Endothelial cell of umbilical vein (primary cell): ENCODE data around the gene SNX5. TPM values are rescaled to one million over a fixed set of nuclear protein-coding genes. Genes with fewer than 3 reads are reported as not detected.
A peak's percentile ranks its signal among the peaks of the same experiment; 100 is the strongest.

Experiments used
- BruUV-seq: library from RNA; stranded (reverse); fragments of 400-500 nt; replicated peaks from 2 replicates; lab custom pipeline; 2021; lab: Mats Ljungman, UMichigan
- CTCF ChIA-PET: fragments of 300-600, 350-600 bp; sonication (Branson Sonifier 250); formaldehyde crosslinking; loops from one replicate; lab custom pipeline; 2021; ENCODE audit warnings: antibody characterized with exemption, inconsistent platforms; lab: Charles Lee
- POLR2A ChIA-PET: fragments of 300-600, 350-600 bp; sonication (Branson Sonifier 250); formaldehyde crosslinking; loops from one replicate; lab custom pipeline; 2021; ENCODE audit warnings: antibody characterized with exemption, inconsistent platforms; lab: Charles Lee
- DNase-seq: peaks from one replicate; pipeline ENCODE4 v3.0.0-alpha.2; 2011; ENCODE audit warnings: low read depth, low spot score
- FAIRE-seq: peaks from 2 replicates; lab custom pipeline; 2011; peaks lifted over from hg19 to GRCh38; lab: Jason Lieb, UNC
- H2AFZ ChIP-seq: 2 replicates; pipeline ENCODE4 v1.6.0; 2012; ENCODE audit warnings: low read depth, low read length, control low read depth, inconsistent platforms
- H3K27ac ChIP-seq: 2 replicates; pipeline ENCODE4 v1.5.1; 2011; ENCODE audit warnings: low read depth, mild to moderate bottlenecking, control low read depth, low read length, moderate library complexity; ENCODE audit not compliant: insufficient read depth
- H3K27me3 ChIP-seq, 2 experiments: 2 replicates each; pipeline versions ENCODE4 v1.6.0 to v1.6.1; 2011; ENCODE audit warnings: low read length in 2 of 2, mixed read lengths in 1 of 2; ENCODE audit not compliant: control insufficient read depth in 2 of 2, insufficient read depth in 2 of 2
- H3K36me3 ChIP-seq, 2 experiments: 2 replicates in 1 of 2; 3 replicates in 1 of 2; pipeline ENCODE4 v1.5.1; 2011; ENCODE audit warnings: low read length in 2 of 2, mild to moderate bottlenecking in 1 of 2, moderate library complexity in 1 of 2; ENCODE audit not compliant: control insufficient read depth in 2 of 2, insufficient read depth in 2 of 2; ENCODE audit errors: extremely low read depth in 1 of 2
- H3K4me1 ChIP-seq: 3 replicates; pipeline ENCODE4 v1.5.1; 2011; ENCODE audit warnings: mild to moderate bottlenecking, low read length; ENCODE audit not compliant: control insufficient read depth, insufficient read depth; ENCODE audit errors: extremely low read depth
- H3K4me2 ChIP-seq: 2 replicates; pipeline ENCODE4 v1.6.1; 2011; ENCODE audit warnings: low read length, control low read depth, mixed read lengths; ENCODE audit not compliant: insufficient read depth
- H3K4me3 ChIP-seq, 3 experiments: fragments of 200-600 bp in 1 of 3; sonication (generic), shearing (Covaris generic) in 1 of 3; replicated peaks in 1 of 3; 2 replicates each; pipeline ENCODE4 v1.5.1; 2011 to 2016; ENCODE audit warnings: control low read depth in 3 of 3, low read length in 3 of 3, mild to moderate bottlenecking in 2 of 3, inconsistent platforms in 1 of 3, low read depth in 1 of 3, moderate library complexity in 1 of 3; ENCODE audit not compliant: insufficient read depth in 1 of 3
- H3K79me2 ChIP-seq: 2 replicates; pipeline ENCODE4 v1.6.0; 2012; ENCODE audit warnings: low read length, inconsistent platforms; ENCODE audit not compliant: control insufficient read depth, insufficient read depth
- H3K9ac ChIP-seq: replicated peaks from 2 replicates; pipeline ENCODE3; 2011; ENCODE audit warnings: low read length, control low read depth; ENCODE audit not compliant: insufficient read depth; ENCODE audit errors: extremely low read depth
- H3K9me1 ChIP-seq: replicated peaks from 3 replicates; pipeline ENCODE4 v1.6.0; 2011; ENCODE audit warnings: mild to moderate bottlenecking, low read length; ENCODE audit not compliant: control insufficient read depth, insufficient read depth; ENCODE audit errors: extremely low read depth
- H3K9me3 ChIP-seq: replicated peaks from 2 replicates; pipeline ENCODE4 v1.5.1; 2012; ENCODE audit warnings: low read length, inconsistent platforms; ENCODE audit not compliant: control insufficient read depth, insufficient read depth
- H4K20me1 ChIP-seq: replicated peaks from 2 replicates; pipeline ENCODE3; 2011; ENCODE audit warnings: mild to moderate bottlenecking, low read length; ENCODE audit not compliant: control insufficient read depth, insufficient read depth; ENCODE audit errors: extremely low read depth
- CTCF ChIP-seq, 2 donors: IDR thresholded peaks; 1 replicate in 1 of 2; 2 replicates in 1 of 2; pipeline ENCODE4 v1.5.1; 2011; ENCODE audit warnings: low read length in 2 of 2, mild to moderate bottlenecking in 2 of 2, moderate library complexity in 2 of 2, control low read depth in 1 of 2, inconsistent platforms in 1 of 2, low read depth in 1 of 2; ENCODE audit not compliant: insufficient read depth in 1 of 2; ENCODE audit errors: extremely low read depth in 1 of 2
- EZH2 ChIP-seq: IDR thresholded peaks from 2 replicates; pipeline ENCODE4 v1.6.1; 2012; ENCODE audit warnings: borderline replicate concordance, low read depth, mild to moderate bottlenecking, moderate library complexity, low read length, inconsistent platforms; ENCODE audit not compliant: severe bottlenecking
- FOS ChIP-seq: IDR thresholded peaks from 2 replicates; pipeline ENCODE4 v1.6.1; 2011; ENCODE audit warnings: mild to moderate bottlenecking, low read length, moderate library complexity, borderline replicate concordance; ENCODE audit not compliant: insufficient read depth
- MAX ChIP-seq: IDR thresholded peaks from 2 replicates; pipeline ENCODE4 v1.6.1; 2011; ENCODE audit not compliant: insufficient read depth, insufficient read length
- POLR2A ChIP-seq: IDR thresholded peaks from 2 replicates; pipeline ENCODE4 v1.6.1; 2012; ENCODE audit warnings: low read depth, mild to moderate bottlenecking, control low read depth, low read length
- POLR2AphosphoS5 ChIP-seq: IDR thresholded peaks from 2 replicates; pipeline ENCODE4 v1.6.1; 2012; ENCODE audit warnings: low read depth, mild to moderate bottlenecking, control low read depth, low read length, moderate library complexity; ENCODE audit not compliant: insufficient read depth
- dilution Hi-C: fragments of 300-500 bp; cut with MboI; formaldehyde crosslinking; loops from one replicate; pipeline ENCODE4 v1.15.0; 2019; ENCODE audit warnings: low sequenced_read_pairs; ENCODE audit not compliant: extremely low pct_ligation_motif_present
- intact Hi-C: fragments of 100-400 bp; cut with micrococcal nuclease; formaldehyde crosslinking; loops from one replicate; pipeline ENCODE4 v1.10.0; 2022
- polyA plus RNA-seq, 4 experiments: library from polyadenylated mRNA; depleted of rRNA in 3 of 4; stranded (reverse) in 3 of 4; unstranded in 1 of 4; fragments of >200 nt; gene quantifications; 2 replicates each; pipeline versions ENCODE4 v1.2.1 to v1.2.3, GENCODE V29; 2011 to 2012; ENCODE audit warnings: missing spikeins in 1 of 4
- total RNA-seq: library from RNA; stranded (reverse); gene quantifications from 2 replicates; pipeline ENCODE4 v1.2.3, GENCODE V29; 2021

Gene SNX5
- total and polyA plus RNA-seq, 2 donors (not counting 3 experiments of a cell fraction or from before 2014, with no cell fraction given): 76.2 to 121 TPM

DNA sequence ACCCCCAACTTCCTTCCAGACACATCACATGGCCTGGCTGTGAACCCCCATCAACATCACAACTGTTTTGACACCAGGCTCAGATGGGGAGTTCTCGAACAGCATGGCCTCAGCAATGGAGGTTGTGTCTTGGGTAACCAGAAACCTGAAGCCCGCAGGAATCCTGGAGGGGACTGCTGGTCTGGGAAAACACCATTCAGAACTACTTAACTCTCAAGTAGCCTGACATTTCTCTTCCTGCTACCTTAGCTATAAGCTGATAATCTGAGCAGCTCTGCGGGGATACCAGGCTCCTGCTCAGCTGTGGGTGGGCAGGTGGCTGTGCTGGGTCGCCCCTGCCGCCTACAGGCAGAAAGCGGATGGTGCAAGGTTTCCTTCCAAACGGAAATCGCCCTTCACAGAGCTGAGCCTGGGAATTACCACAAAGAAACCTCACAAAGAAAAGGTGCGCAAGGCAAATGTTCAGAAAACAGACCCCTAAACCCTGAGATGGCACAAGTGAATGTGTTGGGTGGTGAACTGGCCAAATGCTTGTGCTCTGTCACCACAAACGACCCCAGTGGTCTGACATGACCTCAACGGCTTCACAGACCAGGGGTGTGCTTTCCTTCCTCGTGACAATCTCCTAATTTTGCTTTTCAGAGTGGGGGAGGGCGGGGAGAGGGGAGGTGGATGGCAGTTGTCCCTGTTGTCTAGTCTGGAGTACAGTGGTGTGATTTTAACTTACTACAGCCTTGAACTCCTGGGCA is 29.5 kb downstream of the SNX5 start:
- Histone ChIP-seq H3K4me1 (peaks cover 14% of the 10 kb centered on the region), H3K9ac (no peak overlapping the region), H3K27ac (no peak overlapping the region), H4K20me1 (no peaks in the 10 kb centered on the region), H3K9me3 (no peaks in the 10 kb centered on the region), H2AFZ (no peak overlapping the region), H3K27me3 (no peaks in the 10 kb centered on the region), H3K4me3 (no peak overlapping the region), H3K4me2 (no peak overlapping the region), H3K36me3 (peaks cover 11 to 18% of the 10 kb centered on the region in 2 experiments), H3K79me2 (no peaks in the 10 kb centered on the region), H3K9me1 (no peaks in the 10 kb centered on the region)
- ChIA-PET CTCF (interaction anchor here (0.6 to 3.8 kb wide), 42 partner anchors 10 to 457 kb away, joined by 3 to 52 read pairs (median 4); partner anchors contain the start of genes BANF2, BFSP1 and RRBP1), POLR2A (interaction anchor here (1.5 kb wide), 1 partner anchor 257 kb away, joined by 4 read pairs; the partner anchor contains the start of gene RRBP1)
- TF ChIP-seq FOS (no peak), MAX (no peak), POLR2AphosphoS5 (peak; percentile 67), EZH2 (no peak), POLR2A (peak; percentile 14), CTCF (IDR thresholded peaks at IDR 0.05; ENCODE audit: extremely low read depth in 1 of 2, insufficient read depth in 1 of 2, low read depth in 1 of 2, low read length in 2 of 2) (peak; percentile 85 to 97)
- no TSS peak for BruUV-seq
- peak; percentile 70 for DNase-seq
- intact Hi-C loops (loop anchor here (1.0 to 5.0 kb wide), 5 partner anchors 58 to 434 kb away; partner anchors contain the start of gene BFSP1), dilution Hi-C loops (no loop called here)
- FAIRE-seq: peak; percentile 72
